Activated CD8-positive, alpha-beta memory T cell treated with anti-CD3 and anti-CD28 coated beads, Interleukin-2, amount 50 U/mL, for 24 hours (primary cell): ENCODE data around the gene NEDD4L.
"Not testable (repeated sequence)": the region's sequence is repeated elsewhere in the genome, so short reads cannot be mapped to it uniquely, and the experiment has no call there.

Experiments used
- DNase-seq: peaks from one replicate; pipeline ENCODE4 v3.0.0-alpha.2; 2020; ENCODE audit errors: extremely low read depth

Gene NEDD4L

DNA sequence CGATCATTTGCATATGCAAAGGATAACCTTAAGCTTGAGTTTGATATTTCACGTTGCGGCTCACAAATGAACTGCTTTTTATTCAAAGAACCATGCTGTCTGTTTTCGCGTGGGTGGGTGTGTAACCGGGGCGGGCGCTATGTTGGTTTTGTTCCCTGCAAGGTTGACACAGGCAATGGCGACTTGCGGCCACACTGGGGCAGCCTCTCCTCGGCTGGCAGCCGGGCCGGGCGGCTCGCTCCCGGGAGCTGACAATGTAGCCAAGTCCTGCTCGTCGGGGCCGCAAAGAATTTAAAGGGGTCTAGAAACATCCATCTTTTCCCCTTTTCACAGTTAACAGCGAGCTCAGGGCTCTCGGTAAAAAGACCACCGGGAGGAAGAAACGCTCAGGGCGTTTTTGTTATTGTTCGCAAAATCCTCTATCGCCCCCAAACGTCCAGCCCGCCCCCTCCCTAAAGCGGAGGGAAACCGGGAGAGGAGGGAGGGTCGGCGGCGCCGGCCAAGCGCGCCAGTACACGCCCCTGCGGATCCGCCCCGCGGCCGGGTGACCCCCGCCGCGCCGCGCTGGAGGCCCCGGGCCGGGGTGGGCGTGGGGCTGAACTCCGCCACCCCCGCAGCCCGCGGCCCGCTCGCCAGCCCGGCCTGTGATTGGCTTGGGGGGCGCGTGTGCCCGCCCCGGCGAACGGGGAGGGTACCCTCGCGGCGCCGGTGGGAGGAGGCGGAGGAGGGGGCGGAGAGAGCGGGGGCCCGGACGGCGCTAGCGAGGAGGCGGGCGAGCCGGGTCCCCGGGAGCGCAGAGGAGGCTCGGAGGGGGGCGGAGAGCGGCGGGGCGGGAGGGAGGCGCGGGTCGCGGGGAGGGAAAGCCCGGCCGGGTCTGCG is at the start of gene NEDD4L:
NEDD4L (plus strand) TSS at position 736 of the 879 bp plus-strand sequence. CDS start 435 bp downstream, outside the sequence.
- DNase-seq: peak; percentile 59

DNA sequence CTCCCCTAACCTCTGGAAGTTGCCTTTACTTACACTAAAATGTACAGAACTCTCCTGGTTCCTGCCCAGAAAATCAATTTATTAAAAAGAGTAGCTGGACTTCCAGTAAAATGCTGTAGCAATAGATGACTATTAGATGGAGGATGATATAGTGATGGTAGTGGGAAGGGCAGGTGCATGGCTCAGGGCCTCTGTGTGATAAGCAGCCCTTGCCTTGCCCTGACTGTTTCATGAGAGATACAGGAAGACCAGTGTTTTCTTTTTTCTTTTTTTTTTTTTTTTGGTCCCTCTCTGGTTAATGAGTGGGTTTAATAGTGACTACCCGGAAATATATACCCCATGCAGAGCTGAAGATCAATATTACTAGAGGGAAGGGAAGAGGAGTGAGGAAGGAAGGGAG is 48.7 kb upstream of the NEDD4L start:
- no peak for DNase-seq

DNA sequence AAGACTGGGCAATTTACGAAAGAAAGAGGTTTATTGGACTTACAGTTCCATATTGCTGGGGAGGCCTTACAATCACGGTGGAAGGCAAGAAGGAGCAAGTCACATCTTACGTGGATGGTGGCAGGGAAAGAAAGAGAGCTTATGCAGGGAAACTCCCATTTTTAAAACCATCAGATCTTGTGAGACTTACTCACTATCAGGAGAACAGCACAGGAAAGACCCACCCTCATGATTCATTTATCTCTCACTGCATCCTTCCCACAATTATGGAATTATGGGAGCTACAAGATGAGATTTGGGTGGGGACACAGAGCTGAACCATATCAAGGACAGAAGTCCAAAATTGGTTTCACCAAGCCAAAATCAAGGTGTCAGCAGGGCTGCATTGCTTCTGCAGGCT is 47.1 kb upstream of the NEDD4L start:
- not testable (repeated sequence) for DNase-seq

DNA sequence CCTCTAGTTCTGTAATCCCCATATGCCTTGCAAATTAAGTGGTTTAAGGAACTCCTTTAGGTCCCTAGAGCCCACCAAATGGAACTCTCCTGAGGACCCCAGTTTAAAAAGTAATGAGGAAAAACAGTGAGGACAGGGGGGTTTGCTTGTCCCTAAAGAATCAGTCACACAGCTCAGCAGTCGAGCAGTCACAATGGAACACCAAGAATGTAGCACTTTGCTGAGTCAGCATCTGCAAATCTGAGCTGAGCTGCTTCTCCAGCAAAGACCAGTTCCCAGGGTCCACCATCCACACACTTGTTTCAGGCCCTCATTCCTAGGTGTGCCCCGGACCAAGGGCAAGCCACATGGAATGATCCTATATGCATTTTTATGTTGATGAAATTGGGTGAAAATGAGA is 46.2 kb upstream of the NEDD4L start:
- no peak for DNase-seq

DNA sequence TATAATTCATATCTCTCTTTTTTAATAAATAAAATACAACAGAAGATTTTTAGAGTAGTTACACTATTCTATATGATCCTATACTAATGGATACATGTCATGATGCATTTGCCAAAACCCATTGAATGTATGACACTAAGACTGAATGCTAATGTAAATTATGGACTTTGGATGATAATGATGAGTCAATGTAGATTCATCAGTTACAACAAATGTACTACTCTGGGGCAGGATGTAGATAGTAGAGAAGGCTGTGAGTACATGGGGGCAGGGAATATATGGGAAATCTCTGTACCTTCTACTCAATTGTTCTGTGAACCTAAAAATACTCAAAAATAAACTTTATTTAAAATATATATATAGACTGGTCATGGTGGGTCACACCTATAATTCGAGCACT is 45.6 kb upstream of the NEDD4L start:
- DNase-seq: no peak

DNA sequence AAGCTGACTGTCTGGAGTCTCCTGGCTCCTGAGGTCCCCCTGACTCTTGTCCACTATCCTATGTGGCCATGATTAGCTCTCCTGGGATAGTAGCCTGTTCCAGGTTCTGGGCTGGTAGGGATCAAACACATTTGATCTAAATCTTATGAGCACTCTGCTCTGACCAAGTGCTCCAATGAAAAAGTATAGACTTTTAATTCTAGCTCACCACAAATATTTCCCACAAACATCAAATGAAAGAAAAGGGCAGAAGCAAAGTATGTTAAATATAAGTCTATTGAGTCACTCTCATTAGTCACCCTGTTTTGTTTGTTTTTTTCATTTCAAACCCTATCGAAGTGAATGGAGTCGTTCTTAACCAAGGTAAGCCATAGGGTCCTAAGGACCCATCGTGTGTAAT is 39.7 kb upstream of the NEDD4L start:
- no peak for DNase-seq

DNA sequence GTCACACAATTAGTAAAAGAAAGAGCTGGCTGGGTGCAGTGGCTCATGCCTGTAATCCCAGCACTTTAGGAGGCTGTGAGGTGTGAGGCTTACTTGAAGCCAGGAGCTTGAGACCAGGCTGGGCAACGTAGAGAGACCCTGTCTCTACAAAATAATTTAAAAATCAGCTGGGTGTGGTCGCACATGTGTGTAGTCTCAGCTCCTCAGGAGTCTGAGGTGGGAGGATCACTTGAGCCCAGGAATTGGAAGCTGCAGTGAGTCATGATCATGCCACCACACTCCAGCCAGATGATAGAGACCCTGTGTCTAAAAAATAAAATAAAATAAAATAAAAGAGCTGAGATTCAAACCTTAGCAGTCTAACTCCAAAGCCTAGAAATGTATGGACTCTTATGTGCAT is 39.0 kb upstream of the NEDD4L start:
- DNase-seq: no peak

DNA sequence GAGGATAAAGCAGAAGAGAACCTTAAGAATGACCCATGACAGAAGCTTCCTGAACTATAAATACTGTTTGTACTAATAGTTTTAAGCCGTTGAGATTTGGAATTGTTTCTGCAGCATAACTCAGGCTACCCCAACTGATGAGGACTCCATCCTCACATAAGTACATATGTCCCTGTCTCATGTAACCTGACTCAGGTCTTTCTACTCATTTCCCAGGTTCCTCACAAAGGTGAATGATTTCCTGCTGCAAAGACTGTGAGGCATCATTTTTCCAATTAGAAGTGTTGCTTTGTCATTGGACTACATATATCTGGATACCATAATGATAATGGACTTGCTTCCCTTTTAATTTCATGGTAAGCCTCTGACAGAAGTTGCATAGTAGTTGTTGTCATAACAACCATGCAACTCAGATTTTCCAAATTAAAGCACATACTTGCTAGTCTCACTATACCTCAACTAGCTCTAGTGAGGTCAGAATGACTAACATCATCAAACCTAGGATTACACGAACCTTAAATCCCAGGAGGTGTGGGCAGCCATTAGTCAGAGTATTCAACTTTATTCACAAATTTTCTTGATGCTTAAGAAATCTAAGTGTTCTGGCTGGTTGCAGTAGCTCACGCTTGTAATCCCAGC is 38.0 kb upstream of the NEDD4L start:
- no peak for DNase-seq

DNA sequence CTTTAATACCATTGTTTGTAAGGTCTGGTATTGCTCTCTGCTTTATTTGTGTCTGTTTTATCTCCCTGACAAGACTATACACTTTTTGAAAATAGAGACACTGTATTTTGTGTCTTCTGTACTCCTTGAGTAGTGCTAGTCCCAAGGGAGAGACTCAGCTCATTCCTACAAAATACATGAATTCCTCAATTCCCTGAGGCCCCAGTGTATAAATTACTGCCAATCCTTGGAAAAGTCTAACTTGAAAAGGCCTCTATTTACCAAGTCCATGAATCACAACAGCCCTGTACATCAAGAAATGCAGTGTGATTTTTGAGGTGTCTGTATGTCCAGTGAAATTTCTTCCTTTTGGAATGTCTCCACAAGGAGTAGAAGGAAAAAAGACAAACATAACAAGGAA is 34.9 kb upstream of the NEDD4L start:
- DNase-seq: no peak

DNA sequence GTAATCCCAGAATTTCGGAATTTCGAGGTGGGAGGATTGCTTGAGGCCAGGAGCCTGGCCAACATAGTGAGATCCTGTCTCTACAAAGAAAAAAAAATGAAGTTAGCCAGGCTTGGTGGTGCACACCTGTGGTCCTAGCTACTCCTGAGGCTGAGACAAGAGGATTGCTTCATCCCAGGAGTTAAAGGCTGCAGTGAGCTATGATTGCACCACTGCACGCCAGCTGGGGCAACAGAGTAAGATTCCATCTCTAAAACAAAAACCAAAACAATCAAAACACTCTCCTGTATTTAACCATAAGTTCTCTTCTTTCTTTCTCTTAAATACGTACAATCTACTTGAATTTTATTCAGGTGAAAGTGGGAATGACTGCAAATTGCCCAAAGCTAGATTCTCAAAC is 33.8 kb upstream of the NEDD4L start:
- no peak for DNase-seq

DNA sequence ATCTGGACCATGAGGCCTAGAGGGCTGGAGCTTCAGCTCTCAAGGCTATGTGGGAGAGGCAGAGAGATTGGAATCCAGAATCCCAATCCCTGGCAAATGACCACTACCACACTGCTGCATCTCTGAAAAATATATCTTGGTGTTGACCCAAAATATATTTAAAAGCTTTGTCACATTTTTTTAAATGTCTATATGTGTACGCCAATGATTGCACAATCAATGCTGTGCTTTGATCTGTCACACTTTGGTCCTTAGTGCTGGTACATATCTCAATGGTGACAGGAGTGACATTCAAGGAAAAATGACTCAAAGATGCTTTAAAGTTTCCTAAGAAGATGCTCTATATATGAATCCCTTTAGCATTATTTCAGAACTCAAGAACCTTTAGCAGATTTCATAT is 31.7 kb upstream of the NEDD4L start:
- no peak for DNase-seq

DNA sequence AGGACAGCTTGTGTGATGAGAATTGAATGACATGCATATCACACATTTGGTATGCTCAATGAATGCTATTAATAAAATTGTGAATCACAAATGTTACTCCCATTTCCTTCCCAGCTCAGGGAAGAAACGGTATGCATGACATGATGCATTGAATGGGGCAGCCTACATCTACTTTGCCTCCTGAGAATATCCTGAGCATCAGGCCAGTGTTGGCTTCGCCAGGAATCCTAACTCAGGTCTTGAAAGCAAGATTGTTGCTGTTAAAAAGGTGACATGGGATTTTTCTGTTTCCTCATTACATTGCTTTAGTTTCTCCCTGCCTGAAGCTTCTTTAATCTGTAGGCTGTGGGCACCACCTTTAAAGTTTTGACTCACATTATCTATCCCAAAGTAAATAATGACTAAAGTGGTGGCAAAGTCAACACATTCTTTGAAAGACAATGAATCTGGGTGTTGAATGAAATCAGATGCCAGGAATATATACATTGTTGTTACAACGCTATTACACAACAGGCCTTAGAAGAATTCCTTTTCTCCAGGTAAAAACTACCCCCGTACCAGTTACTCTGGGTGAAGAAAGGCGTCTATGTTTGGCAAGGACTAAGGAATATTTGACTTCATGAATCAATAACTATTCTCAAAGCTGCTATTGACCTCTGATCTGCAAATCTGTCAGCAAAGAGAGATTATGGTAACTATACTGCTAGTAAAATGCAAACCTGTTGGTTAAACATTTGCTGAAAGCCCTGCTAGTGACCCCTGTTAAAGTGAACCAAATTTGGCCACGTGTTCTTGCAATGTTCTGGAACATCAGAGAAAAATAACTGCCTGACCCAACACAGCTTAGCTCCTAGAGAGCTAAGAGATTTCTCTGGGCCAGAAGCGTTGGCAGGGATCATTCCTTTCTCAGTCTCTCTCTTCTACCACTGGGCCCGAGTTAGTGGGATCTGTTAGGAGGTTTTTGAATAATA is 30.5 kb upstream of the NEDD4L start:
- no peak for DNase-seq

DNA sequence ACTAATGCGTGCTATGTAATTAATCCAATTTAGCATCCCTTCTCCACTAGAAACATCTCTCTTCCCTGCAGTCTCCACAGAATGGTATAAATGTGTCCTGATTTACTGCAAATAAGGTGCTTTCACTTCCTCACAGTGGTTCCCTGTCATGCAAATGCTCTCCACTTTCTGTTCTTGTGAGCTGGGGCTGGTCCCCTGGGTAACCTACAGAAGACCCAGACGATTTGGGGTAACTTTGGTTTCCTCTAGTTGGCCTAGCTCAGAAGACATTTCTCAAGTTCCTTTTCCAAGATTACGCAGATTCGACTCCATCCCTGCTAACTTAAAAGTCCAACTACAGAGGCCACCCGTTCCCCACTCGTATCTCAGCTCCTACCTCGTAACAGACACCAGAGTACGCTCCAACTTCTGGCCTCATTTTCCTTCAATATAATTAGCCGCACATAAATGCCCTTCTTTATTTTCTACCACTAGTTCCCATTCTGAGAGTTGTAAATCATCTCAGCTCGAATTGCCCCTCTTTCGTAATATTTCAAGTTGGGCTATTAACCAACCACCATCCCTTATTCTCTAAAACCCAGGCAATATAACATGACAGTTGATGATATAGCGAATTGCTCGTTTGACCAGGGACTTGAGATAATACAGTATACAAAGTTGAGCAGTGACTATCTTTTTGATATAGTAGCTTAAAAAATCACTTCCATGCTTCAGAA is 28.8 kb upstream of the NEDD4L start:
- no peak for DNase-seq

DNA sequence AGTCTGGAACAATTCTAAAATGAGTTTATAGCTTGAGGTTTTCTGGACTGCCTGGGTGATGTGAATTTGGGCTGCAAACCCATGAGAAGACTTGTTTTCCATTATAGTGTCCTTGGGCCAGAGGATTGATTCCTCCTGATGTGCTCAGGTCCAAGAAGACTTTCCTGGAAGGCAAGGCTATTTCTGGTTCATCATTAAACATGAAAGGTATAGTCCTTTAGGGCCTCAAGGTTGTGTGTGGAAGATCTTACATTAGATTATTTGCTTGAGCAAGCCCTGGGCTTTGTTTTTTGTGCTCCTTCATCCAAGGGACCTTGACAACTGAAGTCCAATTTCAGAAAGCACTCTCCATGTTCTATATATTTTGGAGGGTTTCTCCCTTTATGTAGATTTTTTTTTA is 26.8 kb upstream of the NEDD4L start:
- DNase-seq: no peak

DNA sequence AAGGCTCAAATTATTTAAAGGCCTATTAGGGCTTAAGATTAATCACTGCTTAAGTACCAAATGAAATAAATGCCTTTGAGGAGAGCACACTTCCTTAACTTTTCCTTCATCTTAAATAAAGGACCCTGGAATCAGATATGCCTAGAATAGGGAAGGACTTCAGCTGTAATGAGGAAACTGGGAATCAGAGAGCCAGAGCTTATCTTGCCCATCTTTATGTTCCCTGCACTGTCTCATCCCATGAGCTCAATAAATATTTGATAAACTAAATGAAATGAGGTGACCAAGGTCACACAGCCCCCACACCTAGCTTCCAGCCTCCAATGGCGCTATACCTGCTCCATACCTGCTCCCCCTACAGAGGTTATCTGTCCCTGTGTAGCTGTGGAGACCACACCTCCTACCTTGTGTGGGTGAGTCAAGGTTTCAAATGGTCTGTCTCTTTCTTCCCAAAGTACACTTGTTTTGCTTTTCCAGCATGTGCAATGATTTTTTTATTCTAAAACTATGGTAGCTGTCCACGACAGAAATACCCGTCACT is 23.4 kb upstream of the NEDD4L start:
- DNase-seq: no peak

DNA sequence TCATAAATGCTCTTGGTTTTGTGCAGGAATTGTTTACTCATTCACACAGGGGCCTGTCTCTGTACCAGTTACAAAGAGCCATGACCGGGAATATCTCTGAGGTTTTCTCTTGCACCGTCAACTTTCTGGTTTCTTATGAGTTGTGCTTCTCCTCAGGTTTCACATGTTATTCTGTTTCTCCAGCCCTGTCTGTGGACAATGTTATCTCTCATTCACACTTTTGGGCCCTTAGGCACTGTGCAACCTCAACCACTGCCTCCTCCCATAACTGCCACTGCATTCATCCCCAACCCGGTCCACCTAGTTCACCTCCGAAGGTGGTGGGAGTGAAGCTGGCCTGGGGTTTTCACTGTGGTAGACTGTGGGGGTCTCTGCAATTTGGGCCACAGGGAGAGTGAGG is 22.5 kb upstream of the NEDD4L start:
- no peak for DNase-seq

DNA sequence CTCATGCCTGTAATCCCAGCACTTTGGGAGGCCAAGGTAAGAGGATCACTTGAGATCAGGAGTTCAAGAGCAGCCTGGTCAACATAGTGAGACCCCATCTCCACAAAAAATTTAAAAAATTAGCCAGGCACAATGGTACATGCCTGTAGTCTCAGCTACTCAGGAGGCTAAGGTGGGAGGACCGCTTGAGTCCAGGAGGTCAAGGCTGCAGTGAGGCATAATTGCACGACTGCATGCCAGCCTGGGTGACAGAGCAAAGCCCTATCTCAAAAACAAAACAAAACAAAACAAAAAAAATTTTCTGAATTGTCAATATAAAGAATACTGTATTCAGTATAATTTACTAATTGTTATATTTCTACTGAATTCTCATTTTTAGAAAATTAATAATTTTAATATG is 20.9 kb upstream of the NEDD4L start:
- no peak for DNase-seq

DNA sequence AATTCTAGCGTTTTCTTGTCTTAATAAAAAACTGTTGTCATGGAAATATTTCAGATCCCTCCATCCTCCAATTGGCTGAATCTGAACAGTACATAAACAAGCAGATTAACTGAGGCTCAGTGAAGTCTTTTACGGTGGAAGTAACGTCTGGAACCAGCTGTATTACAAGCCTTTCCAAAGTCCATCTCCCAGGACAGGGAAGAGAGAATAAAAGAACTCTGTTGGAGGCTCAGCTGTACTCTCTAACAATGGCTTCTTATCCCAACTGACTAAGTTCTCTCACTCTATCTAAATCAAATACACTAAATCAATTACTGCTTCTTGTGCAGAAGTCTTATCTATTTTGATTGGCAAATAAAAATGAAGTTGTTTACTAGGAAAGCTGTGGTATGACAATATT is 19.9 kb upstream of the NEDD4L start:
- DNase-seq: no peak

DNA sequence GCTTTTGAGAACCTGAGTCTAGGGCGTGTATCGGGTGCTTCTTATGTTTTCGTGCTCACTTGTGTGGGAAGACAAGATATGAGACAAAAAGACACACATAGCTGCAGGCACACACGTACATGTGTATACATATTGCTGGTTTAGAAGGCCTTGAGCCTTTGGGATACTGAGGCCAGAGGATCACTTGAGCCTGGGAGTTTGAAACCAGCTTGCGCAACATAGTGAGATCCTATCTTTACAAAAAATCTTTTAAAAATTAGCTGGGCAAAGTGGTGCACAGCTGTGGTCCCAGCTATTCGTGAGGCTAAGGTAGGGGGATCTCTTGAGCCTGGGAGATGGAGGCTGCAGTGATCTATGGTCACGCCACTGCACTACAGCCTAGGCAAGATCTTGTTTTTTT is 18.8 kb upstream of the NEDD4L start:
- no peak for DNase-seq

DNA sequence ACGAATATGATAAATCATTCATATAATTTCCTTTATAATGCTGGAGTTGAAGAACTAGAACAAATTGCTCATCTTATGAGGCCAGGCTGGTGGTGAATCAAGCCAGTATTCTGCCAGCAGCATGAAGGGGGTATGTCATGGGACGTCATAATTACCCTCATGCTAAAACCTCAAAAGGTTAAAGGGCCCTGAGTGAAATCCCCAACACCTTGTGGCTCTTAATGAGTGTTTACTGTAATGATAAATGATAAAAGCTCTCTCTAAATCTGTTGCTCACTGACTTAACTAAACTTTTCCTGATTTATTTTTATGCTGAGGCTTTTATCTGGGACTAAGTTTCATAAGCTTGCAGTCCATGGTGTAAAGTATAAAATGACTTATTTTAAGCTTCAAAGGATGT is 18.3 kb upstream of the NEDD4L start:
- DNase-seq: no peak

DNA sequence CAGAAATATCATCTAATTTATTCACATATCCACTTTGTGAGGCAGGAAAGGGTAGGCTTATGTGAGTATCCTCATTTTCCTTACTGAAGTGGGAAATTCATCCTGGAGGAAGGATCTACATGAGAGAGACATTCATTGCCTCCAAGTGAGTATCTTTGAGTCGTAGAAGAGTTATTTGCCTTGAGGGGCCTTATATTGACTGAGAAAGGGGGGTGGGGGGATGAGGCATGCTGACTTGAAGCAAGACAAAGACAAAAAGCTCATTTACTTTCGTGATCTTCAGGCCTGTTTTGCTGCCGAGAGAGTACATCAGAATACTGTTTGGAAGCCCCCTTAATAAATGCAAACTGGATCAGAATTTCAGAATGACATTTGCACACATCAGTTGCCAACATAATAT is 17.6 kb upstream of the NEDD4L start:
- DNase-seq: no peak
